Stomach (tissue), 4 donors: ENCODE data around the gene ZC2HC1B.

Experiments used
- POLR2A ChIP-seq, 4 donors: fragments of 450-650 bp; IDR thresholded peaks; one replicate each; pipeline ENCODE4 v1.6.1; 2016; ENCODE audit warnings: antibody characterized with exemption in 4 of 4, control low read depth in 2 of 4, mild to moderate bottlenecking in 1 of 4, moderate library complexity in 1 of 4
- POLR2AphosphoS5 ChIP-seq, 3 donors: sonication (generic); formaldehyde crosslinking; IDR thresholded peaks; one replicate each; pipeline ENCODE4 v1.6.1; 2016; ENCODE audit warnings: antibody characterized with exemption in 3 of 3
- TF ChIP-seq, protein P1 (sequence below), 7 experiments: fragments of 450-650 bp in 4 of 7; fragments of 200-600 bp in 3 of 7; sonication (generic) in 3 of 7; IDR thresholded peaks; one replicate each; pipeline ENCODE4 v1.5.1; 2016 to 2019; ENCODE audit warnings: antibody characterized with exemption in 7 of 7, control low read depth in 2 of 7, mild to moderate bottlenecking in 1 of 7

GRCh38 chr6:143840595-143841265, 23.5 kb upstream of the ZC2HC1B start:
- TF ChIP-seq, protein P1, sequence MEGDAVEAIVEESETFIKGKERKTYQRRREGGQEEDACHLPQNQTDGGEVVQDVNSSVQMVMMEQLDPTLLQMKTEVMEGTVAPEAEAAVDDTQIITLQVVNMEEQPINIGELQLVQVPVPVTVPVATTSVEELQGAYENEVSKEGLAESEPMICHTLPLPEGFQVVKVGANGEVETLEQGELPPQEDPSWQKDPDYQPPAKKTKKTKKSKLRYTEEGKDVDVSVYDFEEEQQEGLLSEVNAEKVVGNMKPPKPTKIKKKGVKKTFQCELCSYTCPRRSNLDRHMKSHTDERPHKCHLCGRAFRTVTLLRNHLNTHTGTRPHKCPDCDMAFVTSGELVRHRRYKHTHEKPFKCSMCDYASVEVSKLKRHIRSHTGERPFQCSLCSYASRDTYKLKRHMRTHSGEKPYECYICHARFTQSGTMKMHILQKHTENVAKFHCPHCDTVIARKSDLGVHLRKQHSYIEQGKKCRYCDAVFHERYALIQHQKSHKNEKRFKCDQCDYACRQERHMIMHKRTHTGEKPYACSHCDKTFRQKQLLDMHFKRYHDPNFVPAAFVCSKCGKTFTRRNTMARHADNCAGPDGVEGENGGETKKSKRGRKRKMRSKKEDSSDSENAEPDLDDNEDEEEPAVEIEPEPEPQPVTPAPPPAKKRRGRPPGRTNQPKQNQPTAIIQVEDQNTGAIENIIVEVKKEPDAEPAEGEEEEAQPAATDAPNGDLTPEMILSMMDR (IDR thresholded peaks at IDR 0.05): no peak
- TF ChIP-seq POLR2AphosphoS5 (IDR thresholded peaks at IDR 0.05) (peak in 1 of 3 donors; percentile 11), POLR2A (IDR thresholded peaks at IDR 0.05) (no peak)
